HEK293 (cell line): ENCODE data around the gene CCDC9.
A peak's percentile ranks its signal among the peaks of the same experiment; 100 is the strongest.

Experiments used
- AEBP2 ChIP-seq: fragments of 450-650 bp; formaldehyde crosslinking; IDR thresholded peaks from 2 replicates; pipeline ENCODE4 v1.5.1; 2016; ENCODE audit warnings: missing biosample characterization, missing genetic modification characterization, borderline replicate concordance
- CTCF ChIP-seq: fragments of 450-650 bp; formaldehyde crosslinking; IDR thresholded peaks from 2 replicates; pipeline ENCODE4 v1.5.1; 2016; ENCODE audit warnings: missing biosample characterization, missing genetic modification characterization
- EGR2 ChIP-seq: fragments of 450-650 bp; formaldehyde crosslinking; IDR thresholded peaks from 2 replicates; pipeline ENCODE4 v1.5.1; 2016; ENCODE audit warnings: low read depth, missing biosample characterization, missing genetic modification characterization
- FEZF1 ChIP-seq: fragments of 450-650 bp; formaldehyde crosslinking; IDR thresholded peaks from 2 replicates; pipeline ENCODE4 v1.5.1; 2016; ENCODE audit warnings: missing biosample characterization, missing genetic modification characterization
- GLI4 ChIP-seq: fragments of 450-650 bp; formaldehyde crosslinking; IDR thresholded peaks from 2 replicates; pipeline ENCODE4 v1.5.1; 2016; ENCODE audit warnings: missing biosample characterization, missing genetic modification characterization
- OVOL3 ChIP-seq: fragments of 450-650 bp; formaldehyde crosslinking; IDR thresholded peaks from 2 replicates; pipeline ENCODE4 v1.5.1; 2016; ENCODE audit warnings: missing biosample characterization, missing genetic modification characterization
- RBAK ChIP-seq: fragments of 450-650 bp; formaldehyde crosslinking; IDR thresholded peaks from 2 replicates; pipeline ENCODE4 v1.5.1; 2016; ENCODE audit warnings: missing biosample characterization, missing genetic modification characterization
- REST ChIP-seq: fragments of 450-650 bp; formaldehyde crosslinking; IDR thresholded peaks from 2 replicates; pipeline ENCODE4 v1.5.1; 2016; ENCODE audit warnings: missing biosample characterization, missing genetic modification characterization
- TRIM28 ChIP-seq: IDR thresholded peaks from 2 replicates; pipeline ENCODE4 v1.6.1; 2011; ENCODE audit warnings: low read length, control low read depth, borderline replicate concordance
- ZBTB17 ChIP-seq: fragments of 450-650 bp; formaldehyde crosslinking; IDR thresholded peaks from 2 replicates; pipeline ENCODE4 v1.5.1; 2016; ENCODE audit warnings: missing biosample characterization, missing genetic modification characterization
- ZBTB21 ChIP-seq: fragments of 450-650 bp; formaldehyde crosslinking; IDR thresholded peaks from 2 replicates; pipeline ENCODE4 v1.5.1; 2017; ENCODE audit warnings: missing biosample characterization, missing genetic modification characterization
- ZBTB48 ChIP-seq: fragments of 450-650 bp; formaldehyde crosslinking; IDR thresholded peaks from 2 replicates; pipeline ENCODE4 v1.5.1; 2016; ENCODE audit warnings: missing biosample characterization, missing genetic modification characterization
- ZNF114 ChIP-seq: fragments of 450-650 bp; formaldehyde crosslinking; IDR thresholded peaks from 2 replicates; pipeline ENCODE4 v1.5.0; 2017; ENCODE audit warnings: missing biosample characterization, missing genetic modification characterization
- ZNF132 ChIP-seq: fragments of 450-650 bp; formaldehyde crosslinking; IDR thresholded peaks from 2 replicates; pipeline ENCODE4 v1.5.1; 2017; ENCODE audit warnings: missing biosample characterization, missing genetic modification characterization, borderline replicate concordance
- ZNF214 ChIP-seq: fragments of 450-650 bp; formaldehyde crosslinking; IDR thresholded peaks from 2 replicates; pipeline ENCODE4 v1.5.1; 2017; ENCODE audit warnings: missing biosample characterization, mild to moderate bottlenecking, missing genetic modification characterization, borderline replicate concordance
- ZNF24 ChIP-seq: fragments of 450-650 bp; formaldehyde crosslinking; IDR thresholded peaks from 2 replicates; pipeline ENCODE4 v1.5.1; 2016; ENCODE audit warnings: missing biosample characterization, missing genetic modification characterization
- ZNF248 ChIP-seq: fragments of 450-650 bp; formaldehyde crosslinking; IDR thresholded peaks from 2 replicates; pipeline ENCODE4 v1.5.1; 2017; ENCODE audit warnings: missing biosample characterization, missing genetic modification characterization
- ZNF391 ChIP-seq: fragments of 450-650 bp; formaldehyde crosslinking; IDR thresholded peaks from 2 replicates; pipeline ENCODE4 v1.5.1; 2016; ENCODE audit warnings: low read depth, missing biosample characterization, missing genetic modification characterization, borderline replicate concordance
- ZNF404 ChIP-seq: fragments of 450-650 bp; formaldehyde crosslinking; IDR thresholded peaks from 2 replicates; pipeline ENCODE4 v1.5.1; 2017; ENCODE audit warnings: missing biosample characterization, missing genetic modification characterization
- ZNF433 ChIP-seq: fragments of 450-650 bp; formaldehyde crosslinking; IDR thresholded peaks from 2 replicates; pipeline ENCODE4 v1.5.1; 2016; ENCODE audit warnings: missing biosample characterization, missing genetic modification characterization, low read depth
- ZNF548 ChIP-seq: fragments of 450-650 bp; formaldehyde crosslinking; IDR thresholded peaks from 2 replicates; pipeline ENCODE4 v1.5.1; 2016; ENCODE audit warnings: missing biosample characterization, missing genetic modification characterization
- ZNF596 ChIP-seq: fragments of 450-650 bp; IDR thresholded peaks from 2 replicates; pipeline ENCODE4 v1.5.0; 2018; ENCODE audit warnings: missing biosample characterization, mild to moderate bottlenecking, missing genetic modification characterization, moderate library complexity
- ZNF626 ChIP-seq: fragments of 450-650 bp; sonication (Bioruptor Pico); formaldehyde crosslinking; IDR thresholded peaks from 2 replicates; pipeline ENCODE4 v1.5.1; 2018; ENCODE audit warnings: missing biosample characterization, missing genetic modification characterization, inconsistent platforms
- ZNF654 ChIP-seq: fragments of 450-650 bp; formaldehyde crosslinking; IDR thresholded peaks from 2 replicates; pipeline ENCODE4 v1.5.1; 2016; ENCODE audit warnings: low read depth, missing biosample characterization, missing genetic modification characterization
- TF ChIP-seq, protein P1 (sequence below): fragments of 450-650 bp; formaldehyde crosslinking; IDR thresholded peaks from 2 replicates; pipeline ENCODE4 v1.5.1; 2016; ENCODE audit warnings: missing biosample characterization, missing genetic modification characterization
- TF ChIP-seq, protein P2 (sequence below): fragments of 450-650 bp; formaldehyde crosslinking; IDR thresholded peaks from 2 replicates; pipeline ENCODE4 v1.5.1; 2016; ENCODE audit warnings: missing biosample characterization, missing genetic modification characterization
- TF ChIP-seq, protein P3 (sequence below): fragments of 450-650 bp; formaldehyde crosslinking; IDR thresholded peaks from 2 replicates; pipeline ENCODE4 v1.5.1; 2016; ENCODE audit warnings: missing biosample characterization, missing genetic modification characterization

Gene CCDC9

DNA sequence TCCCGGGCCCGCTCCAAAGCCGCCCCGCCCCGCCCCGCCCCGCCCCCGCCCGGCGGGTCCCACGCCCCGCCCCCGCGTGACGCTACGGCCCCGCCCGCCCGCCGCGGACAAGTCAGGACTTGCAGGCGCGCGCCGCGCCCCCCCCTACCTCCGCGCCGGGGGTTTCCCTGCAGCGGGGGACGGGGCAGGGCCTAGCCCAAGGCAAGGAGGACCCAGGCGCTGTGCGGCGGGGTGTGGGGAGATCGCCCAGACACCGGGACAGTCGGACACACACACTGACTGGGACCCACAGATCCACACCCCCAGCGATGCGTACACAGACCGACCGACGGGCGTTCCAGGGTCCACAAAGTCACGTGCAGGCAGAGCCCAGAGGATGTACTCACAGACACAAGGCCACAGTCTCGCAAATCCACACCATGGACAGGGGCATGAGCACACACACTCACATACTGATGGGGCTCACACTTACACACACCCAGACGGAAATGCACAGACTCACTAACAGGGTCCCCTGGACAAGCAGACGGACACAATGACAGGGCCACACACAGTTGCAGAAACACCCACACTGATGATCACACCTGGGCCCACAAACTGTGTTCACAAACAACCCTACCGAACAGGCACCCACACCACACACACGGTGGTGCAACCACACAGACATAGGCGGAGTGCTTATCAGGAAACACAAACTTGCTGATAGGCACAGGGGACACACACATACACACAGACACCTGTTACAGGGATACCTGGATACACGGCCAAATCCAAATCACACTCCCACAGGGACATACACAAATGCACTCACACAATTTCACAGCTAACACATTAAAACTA, 24.9 kb upstream of the CCDC9 start (continued):
- TF ChIP-seq, protein P1, sequence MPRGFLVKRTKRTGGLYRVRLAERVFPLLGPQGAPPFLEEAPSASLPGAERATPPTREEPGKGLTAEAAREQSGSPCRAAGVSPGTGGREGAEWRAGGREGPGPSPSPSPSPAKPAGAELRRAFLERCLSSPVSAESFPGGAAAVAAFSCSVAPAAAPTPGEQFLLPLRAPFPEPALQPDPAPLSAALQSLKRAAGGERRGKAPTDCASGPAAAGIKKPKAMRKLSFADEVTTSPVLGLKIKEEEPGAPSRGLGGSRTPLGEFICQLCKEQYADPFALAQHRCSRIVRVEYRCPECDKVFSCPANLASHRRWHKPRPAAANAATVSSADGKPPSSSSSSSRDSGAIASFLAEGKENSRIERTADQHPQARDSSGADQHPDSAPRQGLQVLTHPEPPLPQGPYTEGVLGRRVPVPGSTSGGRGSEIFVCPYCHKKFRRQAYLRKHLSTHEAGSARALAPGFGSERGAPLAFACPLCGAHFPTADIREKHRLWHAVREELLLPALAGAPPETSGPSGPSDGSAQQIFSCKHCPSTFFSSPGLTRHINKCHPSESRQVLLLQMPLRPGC, result no peak; the same call in 1 of the 2 replicates
- TF ChIP-seq ZNF654, result no peak
- peak; percentile 66; the same call in 1 of the 2 replicates for TF ChIP-seq GLI4 (tag by site-specific recombination)
- peak; percentile 83 for TF ChIP-seq ZBTB17
- TF ChIP-seq AEBP2 (tag by site-specific recombination), result no peak
- TF ChIP-seq ZNF404 (tag by site-specific recombination), result 0 out of 2 replicates have a peak, but pooled peaks have one; percentile 5
- no peak for TF ChIP-seq ZNF24 (tag by site-specific recombination)
- TF ChIP-seq REST (tag by site-specific recombination), result peak; percentile 99
- TF ChIP-seq ZNF433 (tag by site-specific recombination), result no peak
- TF ChIP-seq ZNF626 (tag by site-specific recombination), result no peak
- no peak for TF ChIP-seq ZNF214 (tag by site-specific recombination)
- no peak for TF ChIP-seq ZNF596 (tag by site-specific recombination)
- peak; percentile 59 for TF ChIP-seq RBAK (tag by site-specific recombination)
- TF ChIP-seq, protein P2, sequence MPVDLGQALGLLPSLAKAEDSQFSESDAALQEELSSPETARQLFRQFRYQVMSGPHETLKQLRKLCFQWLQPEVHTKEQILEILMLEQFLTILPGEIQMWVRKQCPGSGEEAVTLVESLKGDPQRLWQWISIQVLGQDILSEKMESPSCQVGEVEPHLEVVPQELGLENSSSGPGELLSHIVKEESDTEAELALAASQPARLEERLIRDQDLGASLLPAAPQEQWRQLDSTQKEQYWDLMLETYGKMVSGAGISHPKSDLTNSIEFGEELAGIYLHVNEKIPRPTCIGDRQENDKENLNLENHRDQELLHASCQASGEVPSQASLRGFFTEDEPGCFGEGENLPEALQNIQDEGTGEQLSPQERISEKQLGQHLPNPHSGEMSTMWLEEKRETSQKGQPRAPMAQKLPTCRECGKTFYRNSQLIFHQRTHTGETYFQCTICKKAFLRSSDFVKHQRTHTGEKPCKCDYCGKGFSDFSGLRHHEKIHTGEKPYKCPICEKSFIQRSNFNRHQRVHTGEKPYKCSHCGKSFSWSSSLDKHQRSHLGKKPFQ (tag by site-specific recombination), result peak; percentile 82; the same call in 1 of the 2 replicates
- no peak; the same call in 1 of the 2 replicates for TF ChIP-seq ZBTB21 (tag by site-specific recombination)
- TF ChIP-seq ZBTB48 (tag by site-specific recombination), result peak; percentile 84
- TF ChIP-seq, protein P3, sequence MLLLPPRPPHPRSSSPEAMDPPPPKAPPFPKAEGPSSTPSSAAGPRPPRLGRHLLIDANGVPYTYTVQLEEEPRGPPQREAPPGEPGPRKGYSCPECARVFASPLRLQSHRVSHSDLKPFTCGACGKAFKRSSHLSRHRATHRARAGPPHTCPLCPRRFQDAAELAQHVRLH (tag by site-specific recombination), result peak; percentile 67
- peak; percentile 16; the same call in 1 of the 2 replicates for TF ChIP-seq FEZF1 (tag by site-specific recombination)
- TF ChIP-seq ZNF132 (tag by site-specific recombination), result no peak
- TF ChIP-seq OVOL3 (tag by site-specific recombination), result no peak
- no peak; the same call in none of the 2 replicates for TF ChIP-seq ZNF391
- no peak for TF ChIP-seq ZNF548 (tag by site-specific recombination)
- TF ChIP-seq EGR2 (tag by site-specific recombination), result peak; percentile 39; the same call in 1 of the 2 replicates
- no peak for TF ChIP-seq ZNF248 (tag by site-specific recombination)
- 0 out of 2 replicates have a peak, but pooled peaks have one; percentile 30 for TF ChIP-seq CTCF (tag by site-specific recombination)
- TF ChIP-seq TRIM28, result no peak; the same call in 1 of the 2 replicates
- no peak for TF ChIP-seq ZNF114 (tag by site-specific recombination)
